H9 (cell line): ENCODE measurements around the gene NCOR2. TPM values are rescaled to one million over a fixed set of nuclear protein-coding genes. Genes with fewer than 3 reads are reported as not detected.

Source experiments
- DNase-seq: peaks from one replicate; pipeline ENCODE4 v3.0.0-alpha.2; 2017
- H2AFZ ChIP-seq: one replicate; pipeline ENCODE4 v1.6.1; 2013; ENCODE audit warnings: mild to moderate bottlenecking, low read length, control low read depth, moderate library complexity
- H2AK5ac ChIP-seq: 2 replicates; pipeline ENCODE4 v1.6.1; 2013; ENCODE audit warnings: low read length, control low read depth, mixed read lengths; ENCODE audit not compliant: insufficient read length
- H2BK120ac ChIP-seq: one replicate; pipeline ENCODE4 v1.6.1; 2013; ENCODE audit warnings: low read depth, mild to moderate bottlenecking, low read length, control low read depth, inconsistent platforms; ENCODE audit not compliant: poor library complexity, severe bottlenecking
- H2BK12ac ChIP-seq: 2 replicates; pipeline ENCODE4 v1.6.1; 2013; ENCODE audit warnings: low read length, control low read depth, mixed read lengths, low read depth; ENCODE audit not compliant: insufficient read length
- H2BK15ac ChIP-seq: 2 replicates; pipeline ENCODE4 v1.6.1; 2013; ENCODE audit warnings: low read depth, low read length, control low read depth
- H2BK20ac ChIP-seq: one replicate; pipeline ENCODE4 v1.6.1; 2013; ENCODE audit warnings: low read depth, mild to moderate bottlenecking, low read length, control low read depth, inconsistent platforms; ENCODE audit not compliant: poor library complexity, severe bottlenecking
- H2BK5ac ChIP-seq: 2 replicates; pipeline ENCODE4 v1.6.1; 2013; ENCODE audit warnings: low read length, control low read depth, mixed read lengths; ENCODE audit not compliant: insufficient read length
- H3K14ac ChIP-seq: 2 replicates; pipeline ENCODE4 v1.6.1; 2013; ENCODE audit warnings: low read length, control low read depth; ENCODE audit not compliant: insufficient read depth
- H3K18ac ChIP-seq: 2 replicates; pipeline ENCODE4 v1.6.1; 2013; ENCODE audit warnings: low read depth, mild to moderate bottlenecking, mixed read lengths, low read length, control low read depth; ENCODE audit not compliant: insufficient read length
- H3K23ac ChIP-seq: 2 replicates; pipeline ENCODE4 v1.6.1; 2013; ENCODE audit warnings: low read length, control low read depth, mixed read lengths, low read depth; ENCODE audit not compliant: insufficient read length
- H3K23me2 ChIP-seq: 2 replicates; pipeline ENCODE4 v1.6.1; 2013; ENCODE audit warnings: low read depth, mild to moderate bottlenecking, mixed read lengths, low read length, control low read depth; ENCODE audit not compliant: insufficient read length, poor library complexity, severe bottlenecking
- H3K27ac ChIP-seq: 2 replicates; pipeline ENCODE4 v1.5.1; 2013; ENCODE audit warnings: low read length, control low read depth, mixed read lengths, low read depth; ENCODE audit not compliant: insufficient read length
- H3K27me3 ChIP-seq: 2 replicates; pipeline ENCODE4 v1.6.1; 2013; ENCODE audit warnings: low read length, control low read depth, inconsistent platforms; ENCODE audit not compliant: insufficient read depth
- H3K4ac ChIP-seq: 2 replicates; pipeline ENCODE4 v1.6.1; 2013; ENCODE audit warnings: low read depth, mild to moderate bottlenecking, control low read depth, inconsistent platforms, low read length, moderate library complexity
- H3K4me1 ChIP-seq: 2 replicates; pipeline ENCODE4 v1.6.1; 2013; ENCODE audit warnings: low read length, control low read depth, inconsistent platforms; ENCODE audit not compliant: insufficient read depth
- H3K4me2 ChIP-seq: 2 replicates; pipeline ENCODE4 v1.6.1; 2013; ENCODE audit warnings: low read length, control low read depth, mixed read lengths; ENCODE audit not compliant: insufficient read length, insufficient read depth
- H3K56ac ChIP-seq: 2 replicates; pipeline ENCODE4 v1.6.1; 2013; ENCODE audit warnings: low read depth, mild to moderate bottlenecking, mixed read lengths, low read length, control low read depth; ENCODE audit not compliant: insufficient read length
- H3K79me1 ChIP-seq: 2 replicates; pipeline ENCODE4 v1.6.1; 2013; ENCODE audit warnings: low read depth, mild to moderate bottlenecking, moderate library complexity, low read length, control low read depth, inconsistent platforms; ENCODE audit not compliant: insufficient read depth, poor library complexity, severe bottlenecking
- H3K79me2 ChIP-seq: 2 replicates; pipeline ENCODE4 v1.6.1; 2013; ENCODE audit warnings: low read length, control low read depth, inconsistent platforms; ENCODE audit not compliant: insufficient read depth
- H3K9ac ChIP-seq: 2 replicates; pipeline ENCODE4 v1.6.1; 2013; ENCODE audit warnings: low read length, control low read depth, mixed read lengths; ENCODE audit not compliant: insufficient read length; ENCODE audit errors: extremely low read depth
- H3K9me3 ChIP-seq: one replicate; pipeline ENCODE4 v1.6.1; 2013; ENCODE audit warnings: low read depth, low read length, inconsistent platforms; ENCODE audit not compliant: control insufficient read depth
- H3T11ph ChIP-seq: one replicate; pipeline ENCODE4 v1.6.1; 2013; ENCODE audit warnings: mild to moderate bottlenecking, low read length, control low read depth, inconsistent platforms
- H4K20me1 ChIP-seq: one replicate; pipeline ENCODE4 v1.6.1; 2013; ENCODE audit not compliant: control insufficient read depth, insufficient read length, insufficient read depth
- H4K5ac ChIP-seq: 2 replicates; pipeline ENCODE4 v1.6.1; 2013; ENCODE audit warnings: low read depth, mild to moderate bottlenecking, mixed read lengths, low read length, control low read depth; ENCODE audit not compliant: insufficient read length
- H4K8ac ChIP-seq: replicated peaks from 2 replicates; pipeline ENCODE4 v1.6.1; 2013; ENCODE audit warnings: low read length, control low read depth, mixed read lengths, low read depth; ENCODE audit not compliant: insufficient read length
- H4K91ac ChIP-seq: 2 replicates; pipeline ENCODE4 v1.6.1; 2013; ENCODE audit warnings: low read depth, mild to moderate bottlenecking, moderate library complexity, mixed read lengths, low read length, control low read depth; ENCODE audit not compliant: insufficient read length
- H3K27ac Mint-ChIP-seq, 3 experiments: 2 replicates in 2 of 3; 3 replicates in 1 of 3; pipeline ENCODE4 v1.8.0; 2020 to 2021; ENCODE audit warnings: mixed read lengths in 3 of 3, mild to moderate bottlenecking in 1 of 3, moderate library complexity in 1 of 3
- H3K27me3 Mint-ChIP-seq: 2 replicates; pipeline ENCODE4 v1.8.0; 2021; ENCODE audit warnings: low read depth, mild to moderate bottlenecking, moderate library complexity, mixed read lengths
- H3K36me3 Mint-ChIP-seq, 3 experiments: 2 replicates in 2 of 3; 3 replicates in 1 of 3; pipeline ENCODE4 v1.8.0; 2020 to 2021; ENCODE audit warnings: low read depth in 3 of 3, mixed read lengths in 3 of 3; ENCODE audit not compliant: insufficient read depth in 1 of 3
- H3K4me1 Mint-ChIP-seq, 2 experiments: 2 replicates each; pipeline ENCODE4 v1.8.0; 2020; ENCODE audit warnings: mixed read lengths in 2 of 2
- H3K4me3 Mint-ChIP-seq, 2 experiments: 2 replicates in 1 of 2; 3 replicates in 1 of 2; pipeline ENCODE4 v1.8.0; 2020 to 2021; ENCODE audit warnings: mild to moderate bottlenecking in 2 of 2, mixed read lengths in 2 of 2, moderate library complexity in 1 of 2
- H3K9me3 Mint-ChIP-seq, 2 experiments: 2 replicates in 1 of 2; 3 replicates in 1 of 2; pipeline ENCODE4 v1.8.0; 2020; ENCODE audit warnings: mild to moderate bottlenecking in 2 of 2, mixed read lengths in 2 of 2, moderate library complexity in 1 of 2
- WGBS: extraction: QIAGEN DNeasy Blood & Tissue Kit; methylation state at CpG from one replicate; pipeline ENCODE4 v1.1.7; 2013; ENCODE audit warnings: missing lambda C conversion rate, low lambda C conversion rate, mixed read lengths; ENCODE audit not compliant: insufficient read length; ENCODE audit errors: extremely low coverage; 5-methylcytosine and 5-hydroxymethylcytosine counted together
- total RNA-seq: library from RNA; stranded (reverse); gene quantifications from 2 replicates; pipeline ENCODE4 v1.2.1, GENCODE V29; 2021
- TF ChIP-seq, protein P1 (sequence below): fragments of 200-600 bp; sonication (generic); conservative IDR thresholded peaks from 3 replicates; pipeline ENCODE4 v1.8.0; 2021; ENCODE audit warnings: antibody characterized with exemption, mild to moderate bottlenecking

The NCOR2 gene
- total RNA-seq, 1 experiment from 2014 or later: 226 TPM

DNA sequence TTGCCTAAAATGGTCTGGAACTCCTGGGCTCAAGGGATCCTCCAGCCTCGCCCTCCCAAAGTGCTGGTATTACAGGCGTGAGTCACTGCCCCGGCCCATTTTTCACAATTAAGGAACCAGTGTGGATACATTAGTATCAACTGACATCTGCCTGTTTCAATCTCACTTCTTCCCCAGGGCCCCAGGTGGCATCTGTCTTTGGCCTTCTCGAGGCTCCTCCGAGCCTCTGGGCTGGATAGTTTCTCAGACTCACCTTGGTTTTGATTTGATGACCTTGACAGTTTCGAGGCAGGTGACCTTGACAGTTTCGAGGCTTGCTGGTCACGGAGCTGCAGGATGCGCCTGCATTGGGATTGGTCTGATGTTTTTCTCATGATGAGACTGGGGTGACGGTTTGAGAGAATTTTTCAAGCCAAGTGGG, 41.0 kb upstream of the NCOR2 start:
- Histone ChIP-seq H3K4ac (no peak overlapping the region), H3K79me2 (no peaks in the 10 kb centered on the region), H2AK5ac (no peak overlapping the region), H3K27ac (no peak overlapping the region), H3K23ac (no peak overlapping the region), H4K8ac (no peak overlapping the region), H3K18ac (no peak overlapping the region), H3K27me3 (no peaks in the 10 kb centered on the region), H3K4me2 (no peak overlapping the region), H3K9me3 (no peaks in the 10 kb centered on the region), H2BK20ac (no peak overlapping the region), H3T11ph (no peak overlapping the region), H2BK120ac (no peak overlapping the region), H4K5ac (no peak overlapping the region), H2AFZ (no peak overlapping the region), H3K56ac (no peak overlapping the region), H3K4me1 (peaks cover 2% of the 10 kb centered on the region; the same call in 1 of the 2 replicates), H2BK15ac (no peak overlapping the region), H3K23me2 (no peaks in the 10 kb centered on the region), H2BK12ac (no peak overlapping the region), H2BK5ac (no peak overlapping the region), H3K79me1 (no peaks in the 10 kb centered on the region), H4K91ac (no peak overlapping the region), H4K20me1 (peaks cover 2% of the 10 kb centered on the region), H3K9ac (no peak overlapping the region), H3K14ac (no peak overlapping the region)
- Mint-ChIP-seq H3K36me3 (peaks cover 0 to 11% (median 0%) of the 10 kb centered on the region in 3 experiments; a peak in 3 of 7 replicates), H3K27me3 (peaks cover 8% of the 10 kb centered on the region), H3K27ac (peak overlapping the region in 1 of 3 experiments; percentile 14; a peak in 2 of 7 replicates), H3K4me3 (no peak overlapping the region), H3K9me3 (peaks cover 0 to 5% of the 10 kb centered on the region in 2 experiments; a peak in 2 of 5 replicates), H3K4me1 (peaks cover 22% of the 10 kb centered on the region in 2 experiments)
- DNase-seq: no peak
- TF ChIP-seq, protein P1, sequence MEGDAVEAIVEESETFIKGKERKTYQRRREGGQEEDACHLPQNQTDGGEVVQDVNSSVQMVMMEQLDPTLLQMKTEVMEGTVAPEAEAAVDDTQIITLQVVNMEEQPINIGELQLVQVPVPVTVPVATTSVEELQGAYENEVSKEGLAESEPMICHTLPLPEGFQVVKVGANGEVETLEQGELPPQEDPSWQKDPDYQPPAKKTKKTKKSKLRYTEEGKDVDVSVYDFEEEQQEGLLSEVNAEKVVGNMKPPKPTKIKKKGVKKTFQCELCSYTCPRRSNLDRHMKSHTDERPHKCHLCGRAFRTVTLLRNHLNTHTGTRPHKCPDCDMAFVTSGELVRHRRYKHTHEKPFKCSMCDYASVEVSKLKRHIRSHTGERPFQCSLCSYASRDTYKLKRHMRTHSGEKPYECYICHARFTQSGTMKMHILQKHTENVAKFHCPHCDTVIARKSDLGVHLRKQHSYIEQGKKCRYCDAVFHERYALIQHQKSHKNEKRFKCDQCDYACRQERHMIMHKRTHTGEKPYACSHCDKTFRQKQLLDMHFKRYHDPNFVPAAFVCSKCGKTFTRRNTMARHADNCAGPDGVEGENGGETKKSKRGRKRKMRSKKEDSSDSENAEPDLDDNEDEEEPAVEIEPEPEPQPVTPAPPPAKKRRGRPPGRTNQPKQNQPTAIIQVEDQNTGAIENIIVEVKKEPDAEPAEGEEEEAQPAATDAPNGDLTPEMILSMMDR: no peak
- WGBS: no CpG with 5 or more reads among the region's 10 CpGs
